Uterus (tissue), 4 donors: Measurements from ENCODE around the gene DNAH17. TPM values are rescaled to one million over a fixed set of nuclear protein-coding genes. Genes with fewer than 3 reads are reported as not detected.

Experiments
- DNase-seq, 2 donors: peaks; one replicate each; pipeline ENCODE4 v3.0.0-alpha.2; 2019 to 2020
- H3K27ac ChIP-seq, 2 donors: fragments of 200-600 bp; sonication (generic); 1 replicate in 1 of 2; 2 replicates in 1 of 2; pipeline ENCODE4 v1.5.1; 2016 to 2018
- H3K27me3 ChIP-seq, 2 donors: fragments of 200-600 bp; sonication (generic); one replicate each; pipeline ENCODE4 v1.5.1; 2018 to 2019; ENCODE audit warnings: control low read depth in 1 of 2
- H3K36me3 ChIP-seq, 2 donors: fragments of 200-600 bp; sonication (generic); one replicate each; pipeline ENCODE4 v1.5.1; 2019; ENCODE audit warnings: control low read depth in 1 of 2
- H3K4me1 ChIP-seq, 2 donors: fragments of 200-600 bp; sonication (generic); one replicate each; pipeline ENCODE4 v1.5.1; 2018 to 2019; ENCODE audit warnings: control low read depth in 1 of 2
- H3K4me3 ChIP-seq, 2 donors: fragments of 200-600 bp; sonication (generic); 1 replicate in 1 of 2; 2 replicates in 1 of 2; pipeline ENCODE4 v1.5.1; 2018 to 2019; ENCODE audit warnings: mild to moderate bottlenecking in 1 of 2
- H3K9me3 ChIP-seq, 2 donors: fragments of 200-600 bp; sonication (generic); one replicate each; pipeline ENCODE4 v1.5.1; 2019; ENCODE audit warnings: control low read depth in 1 of 2
- POLR2A ChIP-seq, 2 donors: fragments of 450-650 bp; IDR thresholded peaks; one replicate each; pipeline ENCODE4 v1.6.1; 2016; ENCODE audit warnings: antibody characterized with exemption in 2 of 2, mild to moderate bottlenecking in 1 of 2, moderate library complexity in 1 of 2
- intact Hi-C: fragments of 100-400 bp; cut with DNase I; formaldehyde crosslinking; loops from one replicate; pipeline ENCODE4 v1.15.1; 2023; ENCODE audit warnings: low total_unique reads
- total RNA-seq, 4 donors: library from RNA; depleted of rRNA in 3 of 4; stranded (reverse); fragments of >200 nt in 3 of 4; gene quantifications; one replicate each; pipeline versions ENCODE4 v1.1.0 to v1.2.4, GENCODE V29; 2014 to 2023
- TF ChIP-seq, protein P1 (sequence below), 4 experiments: fragments of 200-600 bp in 2 of 4; fragments of 450-650 bp in 2 of 4; sonication (generic) in 2 of 4; IDR thresholded peaks; one replicate each; pipeline ENCODE4 v1.5.1; 2016 to 2019; ENCODE audit warnings: antibody characterized with exemption in 4 of 4, mild to moderate bottlenecking in 2 of 4, moderate library complexity in 1 of 4
- donor health status: DM: yes; HTN: yes; CAD: no.

DNAH17 gene
- total RNA-seq, 4 donors from 2014 or later, result 0.03 to 1.1 TPM; not detected in 2

DNA sequence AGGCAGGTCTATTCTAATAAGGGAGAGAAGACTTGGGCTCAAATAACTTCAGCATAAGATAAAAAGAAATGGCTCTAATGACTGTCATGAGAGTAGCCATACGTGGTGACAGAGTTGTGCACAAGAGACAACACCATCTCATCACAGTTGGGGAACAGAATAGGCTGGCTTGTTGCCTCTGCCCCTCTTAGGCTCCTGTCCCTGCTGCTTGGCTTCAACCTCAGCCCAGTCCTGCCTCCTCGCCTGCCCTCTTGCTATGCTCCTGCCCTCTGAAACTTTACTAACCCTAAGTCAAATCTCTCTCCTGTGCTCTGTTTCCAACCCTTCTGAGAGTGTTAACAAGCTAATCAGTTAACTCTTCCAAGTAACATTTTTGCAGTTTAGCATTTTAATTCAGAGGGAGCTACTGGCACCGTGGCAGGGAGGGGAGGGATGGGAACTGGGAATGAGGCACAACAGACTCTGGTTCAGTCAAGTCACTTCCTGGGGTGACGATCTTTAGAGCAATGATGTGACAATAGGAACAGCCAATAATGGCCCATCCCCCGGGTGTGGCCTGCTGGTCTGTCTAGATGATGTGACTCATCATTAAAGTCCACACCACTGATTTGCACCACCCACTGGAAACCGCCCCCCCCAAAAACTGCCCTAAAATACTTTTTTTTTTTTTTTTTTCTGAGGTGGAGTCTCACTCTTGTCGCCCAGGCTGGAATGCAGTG, 35.5 kb downstream of the DNAH17 start:
- no peak for TF ChIP-seq POLR2A (IDR thresholded peaks at IDR 0.05)
- TF ChIP-seq, protein P1, sequence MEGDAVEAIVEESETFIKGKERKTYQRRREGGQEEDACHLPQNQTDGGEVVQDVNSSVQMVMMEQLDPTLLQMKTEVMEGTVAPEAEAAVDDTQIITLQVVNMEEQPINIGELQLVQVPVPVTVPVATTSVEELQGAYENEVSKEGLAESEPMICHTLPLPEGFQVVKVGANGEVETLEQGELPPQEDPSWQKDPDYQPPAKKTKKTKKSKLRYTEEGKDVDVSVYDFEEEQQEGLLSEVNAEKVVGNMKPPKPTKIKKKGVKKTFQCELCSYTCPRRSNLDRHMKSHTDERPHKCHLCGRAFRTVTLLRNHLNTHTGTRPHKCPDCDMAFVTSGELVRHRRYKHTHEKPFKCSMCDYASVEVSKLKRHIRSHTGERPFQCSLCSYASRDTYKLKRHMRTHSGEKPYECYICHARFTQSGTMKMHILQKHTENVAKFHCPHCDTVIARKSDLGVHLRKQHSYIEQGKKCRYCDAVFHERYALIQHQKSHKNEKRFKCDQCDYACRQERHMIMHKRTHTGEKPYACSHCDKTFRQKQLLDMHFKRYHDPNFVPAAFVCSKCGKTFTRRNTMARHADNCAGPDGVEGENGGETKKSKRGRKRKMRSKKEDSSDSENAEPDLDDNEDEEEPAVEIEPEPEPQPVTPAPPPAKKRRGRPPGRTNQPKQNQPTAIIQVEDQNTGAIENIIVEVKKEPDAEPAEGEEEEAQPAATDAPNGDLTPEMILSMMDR (IDR thresholded peaks at IDR 0.05), result no peak
- H3K27ac ChIP-seq, result no peak overlapping the region
- no peaks in the 10 kb centered on the region for H3K4me1 ChIP-seq
- no peaks in the 10 kb centered on the region for H3K27me3 ChIP-seq
- no peaks in the 10 kb centered on the region for H3K36me3 ChIP-seq
- no peaks in the 10 kb centered on the region for H3K9me3 ChIP-seq
- DNase-seq, result no peak
- H3K4me3 ChIP-seq, result no peak overlapping the region
- intact Hi-C loops, result no loop called here

DNA sequence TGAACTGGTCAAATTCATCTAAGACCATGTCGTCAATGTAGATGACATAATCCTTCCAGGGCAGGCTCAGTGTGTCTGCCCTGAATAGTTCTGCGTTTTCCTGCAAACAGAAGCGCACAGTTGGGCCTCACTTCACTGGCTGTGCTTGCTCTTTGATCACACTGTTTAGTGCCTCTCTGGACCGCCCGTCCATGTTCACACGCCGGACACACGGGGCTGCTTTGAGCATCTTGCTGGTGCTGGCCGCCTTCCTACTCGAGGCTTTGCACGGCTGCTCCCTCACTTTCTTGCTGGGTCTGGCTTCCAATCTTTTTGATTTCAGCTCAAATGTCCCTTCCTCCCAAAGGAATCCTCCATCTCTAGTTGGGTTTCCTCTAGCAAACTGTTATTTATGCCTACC, 37.4 kb downstream of the DNAH17 start:
- no peaks in the 10 kb centered on the region for H3K36me3 ChIP-seq
- intact Hi-C loops, result no loop called here
- H3K4me1 ChIP-seq, result no peaks in the 10 kb centered on the region
- DNase-seq, result no peak
- no peak overlapping the region for H3K27ac ChIP-seq
- H3K27me3 ChIP-seq, result no peaks in the 10 kb centered on the region
- H3K9me3 ChIP-seq, result no peaks in the 10 kb centered on the region
- TF ChIP-seq, protein P1 (IDR thresholded peaks at IDR 0.05), result no peak
- no peak for TF ChIP-seq POLR2A (IDR thresholded peaks at IDR 0.05)
- H3K4me3 ChIP-seq, result no peak overlapping the region

DNA sequence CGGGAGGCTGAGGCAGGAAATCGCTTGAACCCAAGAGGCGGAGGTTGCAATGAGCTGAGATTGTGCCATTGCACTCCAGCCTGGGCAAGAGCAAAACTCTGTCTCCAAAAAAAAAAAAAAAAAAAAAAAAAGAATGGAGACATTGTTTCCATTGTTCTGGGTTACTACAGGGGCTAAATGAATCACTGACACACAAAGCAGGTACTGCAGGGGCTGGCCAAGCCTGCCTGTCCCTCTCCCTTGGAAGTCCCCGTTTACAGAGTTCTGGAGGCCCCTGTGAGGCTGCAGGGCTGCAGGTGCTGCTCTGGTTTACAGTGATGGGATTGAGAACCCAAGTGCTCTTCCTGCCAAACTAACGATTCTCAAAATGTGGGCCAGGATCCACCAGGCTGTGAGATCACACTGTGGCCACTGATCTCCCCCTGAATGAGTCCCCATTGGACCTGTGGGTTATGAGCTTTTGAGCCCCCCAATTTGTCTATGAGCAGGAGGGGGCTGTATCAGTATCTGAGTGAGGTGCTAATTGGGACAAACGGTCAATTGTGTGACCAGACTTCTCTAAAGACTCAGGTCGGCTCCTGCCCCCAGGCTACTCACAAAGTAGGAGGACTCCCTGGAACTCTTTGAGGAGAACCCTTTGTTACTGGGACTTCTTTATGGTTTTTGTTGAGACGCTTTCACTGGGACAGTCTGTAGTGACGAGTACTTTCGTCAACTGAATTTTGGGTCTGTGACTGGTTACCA, 39.0 kb downstream of the DNAH17 start:
- intact Hi-C loops, result no loop called here
- no peak for TF ChIP-seq POLR2A (IDR thresholded peaks at IDR 0.05)
- TF ChIP-seq, protein P1 (IDR thresholded peaks at IDR 0.05), result no peak
- H3K27ac ChIP-seq, result no peak overlapping the region
- no peak for DNase-seq
- H3K4me3 ChIP-seq, result no peak overlapping the region
- no peaks in the 10 kb centered on the region for H3K27me3 ChIP-seq
- no peaks in the 10 kb centered on the region for H3K4me1 ChIP-seq
- no peaks in the 10 kb centered on the region for H3K36me3 ChIP-seq
- no peaks in the 10 kb centered on the region for H3K9me3 ChIP-seq

DNA sequence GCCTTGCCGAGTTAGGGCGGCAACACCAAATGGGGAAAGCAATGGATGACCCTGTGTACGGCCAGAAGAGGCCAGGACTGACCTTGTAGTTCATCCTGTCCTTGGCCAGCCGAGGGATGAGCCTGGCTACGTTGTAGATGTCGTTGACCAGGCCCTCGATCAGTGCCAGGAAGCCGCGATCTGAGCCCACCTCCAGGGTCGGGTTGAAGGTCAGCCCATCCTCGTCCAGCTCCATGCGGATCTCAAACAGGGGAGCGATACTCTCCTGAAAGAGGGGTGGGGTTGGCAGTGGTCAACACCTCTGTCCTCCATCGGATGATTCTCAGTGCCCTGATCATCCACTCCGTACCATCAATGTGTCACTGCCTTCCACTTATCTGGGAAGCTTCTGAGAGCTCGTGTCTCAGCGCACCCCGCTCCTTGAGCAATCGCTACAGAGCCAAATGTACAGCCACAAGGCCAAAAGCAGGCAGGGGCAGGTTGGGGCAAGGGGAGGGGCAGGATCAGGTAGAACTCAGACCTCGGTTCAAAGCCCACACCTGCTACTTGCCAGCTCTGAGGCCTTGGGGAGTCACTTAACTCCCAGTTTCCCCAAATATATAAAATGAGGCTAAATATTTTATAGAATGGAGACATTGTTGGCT, 39.9 kb downstream of the DNAH17 start:
- H3K4me3 ChIP-seq, result no peak overlapping the region
- no peaks in the 10 kb centered on the region for H3K4me1 ChIP-seq
- intact Hi-C loops, result no loop called here
- no peaks in the 10 kb centered on the region for H3K9me3 ChIP-seq
- no peak for DNase-seq
- no peaks in the 10 kb centered on the region for H3K36me3 ChIP-seq
- TF ChIP-seq, protein P1 (IDR thresholded peaks at IDR 0.05), result no peak
- TF ChIP-seq POLR2A (IDR thresholded peaks at IDR 0.05), result no peak
- no peak overlapping the region for H3K27ac ChIP-seq
- no peaks in the 10 kb centered on the region for H3K27me3 ChIP-seq
